ENCODE measurements around the gene GORASP1. TPM values are rescaled to one million over a fixed set of nuclear protein-coding genes. Genes with fewer than 3 reads are reported as not detected.
A peak's percentile ranks its signal among the peaks of the same experiment; 100 is the strongest.

The GORASP1 gene
- total and polyA plus RNA-seq, 2 of the 13 experiments (the other 11 are each of a cell fraction or from before 2014, with no cell fraction given) = 36.4 to 39.8 TPM

GRCh38 chr3:39113291-39113690 is 5.9 kb upstream of the GORASP1 start (continued):
- TF ChIP-seq, protein P1, sequence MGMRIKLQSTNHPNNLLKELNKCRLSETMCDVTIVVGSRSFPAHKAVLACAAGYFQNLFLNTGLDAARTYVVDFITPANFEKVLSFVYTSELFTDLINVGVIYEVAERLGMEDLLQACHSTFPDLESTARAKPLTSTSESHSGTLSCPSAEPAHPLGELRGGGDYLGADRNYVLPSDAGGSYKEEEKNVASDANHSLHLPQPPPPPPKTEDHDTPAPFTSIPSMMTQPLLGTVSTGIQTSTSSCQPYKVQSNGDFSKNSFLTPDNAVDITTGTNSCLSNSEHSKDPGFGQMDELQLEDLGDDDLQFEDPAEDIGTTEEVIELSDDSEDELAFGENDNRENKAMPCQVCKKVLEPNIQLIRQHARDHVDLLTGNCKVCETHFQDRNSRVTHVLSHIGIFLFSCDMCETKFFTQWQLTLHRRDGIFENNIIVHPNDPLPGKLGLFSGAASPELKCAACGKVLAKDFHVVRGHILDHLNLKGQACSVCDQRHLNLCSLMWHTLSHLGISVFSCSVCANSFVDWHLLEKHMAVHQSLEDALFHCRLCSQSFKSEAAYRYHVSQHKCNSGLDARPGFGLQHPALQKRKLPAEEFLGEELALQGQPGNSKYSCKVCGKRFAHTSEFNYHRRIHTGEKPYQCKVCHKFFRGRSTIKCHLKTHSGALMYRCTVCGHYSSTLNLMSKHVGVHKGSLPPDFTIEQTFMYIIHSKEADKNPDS (CRISPR knock-in tag; IDR thresholded peaks at IDR 0.05) = no peak
- TF ChIP-seq RBM39 (IDR thresholded peaks at IDR 0.05; ENCODE audit: low read depth, low read length, poor library complexity, severe bottlenecking) = no peak
- no peak for TF ChIP-seq YEATS2 (CRISPR knock-in tag; IDR thresholded peaks at IDR 0.05; ENCODE audit: borderline replicate concordance)
- TF ChIP-seq ZNF773 (CRISPR knock-in tag; IDR thresholded peaks at IDR 0.05; ENCODE audit: borderline replicate concordance) = no peak
- TF ChIP-seq, protein P2, sequence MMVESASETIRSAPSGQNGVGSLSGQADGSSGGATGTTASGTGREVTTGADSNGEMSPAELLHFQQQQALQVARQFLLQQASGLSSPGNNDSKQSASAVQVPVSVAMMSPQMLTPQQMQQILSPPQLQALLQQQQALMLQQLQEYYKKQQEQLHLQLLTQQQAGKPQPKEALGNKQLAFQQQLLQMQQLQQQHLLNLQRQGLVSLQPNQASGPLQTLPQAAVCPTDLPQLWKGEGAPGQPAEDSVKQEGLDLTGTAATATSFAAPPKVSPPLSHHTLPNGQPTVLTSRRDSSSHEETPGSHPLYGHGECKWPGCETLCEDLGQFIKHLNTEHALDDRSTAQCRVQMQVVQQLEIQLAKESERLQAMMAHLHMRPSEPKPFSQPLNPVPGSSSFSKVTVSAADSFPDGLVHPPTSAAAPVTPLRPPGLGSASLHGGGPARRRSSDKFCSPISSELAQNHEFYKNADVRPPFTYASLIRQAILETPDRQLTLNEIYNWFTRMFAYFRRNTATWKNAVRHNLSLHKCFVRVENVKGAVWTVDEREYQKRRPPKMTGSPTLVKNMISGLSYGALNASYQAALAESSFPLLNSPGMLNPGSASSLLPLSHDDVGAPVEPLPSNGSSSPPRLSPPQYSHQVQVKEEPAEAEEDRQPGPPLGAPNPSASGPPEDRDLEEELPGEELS (CRISPR knock-in tag; IDR thresholded peaks at IDR 0.05) = no peak
- no peak for TF ChIP-seq ATM (IDR thresholded peaks at IDR 0.05; ENCODE audit: borderline replicate concordance)
- TF ChIP-seq ELF4 (CRISPR knock-in tag; IDR thresholded peaks at IDR 0.05; ENCODE audit: borderline replicate concordance) = no peak

- CTCF ChIA-PET (ENCODE audit: low intra/inter-chr PET ratio, low total read pairs) = no interaction called here
- BruUV-seq (replicated peaks) = no TSS peak
- Histone ChIP-seq H3K4me2 (ENCODE audit: low read depth, low read length) (no peak overlapping the region), H3K27me3 (ENCODE audit: control insufficient read depth in 1 of 2, insufficient read depth in 2 of 2, low read length in 2 of 2) (no peaks in the 10 kb centered on the region), H4K20me1 (ENCODE audit: insufficient read depth, low read length) (no peaks in the 10 kb centered on the region), H3K36me3 (replicated peaks in 1 of 2; ENCODE audit: control insufficient read depth in 1 of 2, insufficient read depth in 2 of 2, low read length in 2 of 2) (no peaks in the 10 kb centered on the region), H3K9me3 (ENCODE audit: low read length) (no peaks in the 10 kb centered on the region), H3K9ac (ENCODE audit: insufficient read depth, low read depth, low read length) (no peak overlapping the region), H3K4me3 (replicated peaks in 1 of 3; ENCODE audit: insufficient read depth in 1 of 3, low read depth in 2 of 3, low read length in 3 of 3) (no peak overlapping the region), H3K27ac (ENCODE audit: extremely low read length, insufficient read depth, low read length) (no peak overlapping the region), H2AFZ (ENCODE audit: low read length) (no peak overlapping the region), H3K79me2 (ENCODE audit: insufficient read depth, low read length) (no peaks in the 10 kb centered on the region), H3K4me1 (ENCODE audit: insufficient read depth, low read length) (peaks cover 12% of the 10 kb centered on the region)
- peak; percentile 84 for TF ChIP-seq ZNF768 (CRISPR knock-in tag; IDR thresholded peaks at IDR 0.05)
- TF ChIP-seq UBTF (CRISPR knock-in tag; IDR thresholded peaks at IDR 0.05) = no peak
- TF ChIP-seq KLF16 (CRISPR knock-in tag; IDR thresholded peaks at IDR 0.05) = no peak
- POLR2A ChIA-PET = no interaction called here
- intact Hi-C loops (cut with micrococcal nuclease; ENCODE audit: unreplicated experiment) (no loop called here), in situ Hi-C loops (cut with HindIII; ENCODE audit: extremely low pct_ligation_motif_present, low pct_unique_long_range_greater_than_20kb) (no loop called here)
- WGBS (ENCODE audit: low lambda C conversion rate) = no CpG with 5 or more reads among the region's 2 CpGs
- ATAC-seq (no peak), FAIRE-seq (no peak), DNase-seq (ENCODE audit: low spot score) (no peak)
These were observed 5.1 kb upstream of the GORASP1 start for GRCh38 chr3:39112535-39112934.
